Activated naive CD4-positive, alpha-beta T cell treated with anti-CD3 and anti-CD28 coated beads for 36 hours (primary cell): ENCODE data around the gene VPREB1. TPM values are rescaled to one million over a fixed set of nuclear protein-coding genes. Genes with fewer than 3 reads are reported as not detected.
"Not testable (repeated sequence)": the region's sequence is repeated elsewhere in the genome, so short reads cannot be mapped to it uniquely, and the experiment has no call there.

Experiments used
- CTCF ChIA-PET: fragments of 350-600 bp; sonication (Branson Sonifier 250); formaldehyde crosslinking; loops from one replicate; lab custom pipeline; 2021; ENCODE audit warnings: antibody characterized with exemption; lab: Charles Lee
- DNase-seq: peaks from one replicate; pipeline ENCODE4 v3.0.0-alpha.2; 2020
- H3K27ac Mint-ChIP-seq: one replicate; pipeline ENCODE4 v1.8.0; 2021; ENCODE audit warnings: mild to moderate bottlenecking, mixed read lengths
- H3K27me3 Mint-ChIP-seq: one replicate; pipeline ENCODE4 v1.8.0; 2021; ENCODE audit warnings: low read depth, mixed read lengths
- H3K36me3 Mint-ChIP-seq: one replicate; pipeline ENCODE4 v1.8.0; 2021; ENCODE audit warnings: low read depth, mixed read lengths
- H3K4me1 Mint-ChIP-seq: one replicate; pipeline ENCODE4 v1.8.0; 2021; ENCODE audit warnings: low read depth, mixed read lengths
- H3K4me3 Mint-ChIP-seq: one replicate; pipeline ENCODE4 v1.8.0; 2021; ENCODE audit warnings: mild to moderate bottlenecking, moderate library complexity, mixed read lengths
- H3K9me3 Mint-ChIP-seq: one replicate; pipeline ENCODE4 v1.8.0; 2021; ENCODE audit warnings: mixed read lengths
- intact Hi-C: fragments of 100-400 bp; cut with micrococcal nuclease; formaldehyde crosslinking; loops from one replicate; pipeline ENCODE4 v1.15.1; 2023
- total RNA-seq, 2 experiments: library from RNA; stranded (reverse); gene quantifications; one replicate each; pipeline ENCODE4 v1.2.3, GENCODE V29; 2021

Gene VPREB1
- total RNA-seq, 2 experiments from 2014 or later: not detected

DNA sequence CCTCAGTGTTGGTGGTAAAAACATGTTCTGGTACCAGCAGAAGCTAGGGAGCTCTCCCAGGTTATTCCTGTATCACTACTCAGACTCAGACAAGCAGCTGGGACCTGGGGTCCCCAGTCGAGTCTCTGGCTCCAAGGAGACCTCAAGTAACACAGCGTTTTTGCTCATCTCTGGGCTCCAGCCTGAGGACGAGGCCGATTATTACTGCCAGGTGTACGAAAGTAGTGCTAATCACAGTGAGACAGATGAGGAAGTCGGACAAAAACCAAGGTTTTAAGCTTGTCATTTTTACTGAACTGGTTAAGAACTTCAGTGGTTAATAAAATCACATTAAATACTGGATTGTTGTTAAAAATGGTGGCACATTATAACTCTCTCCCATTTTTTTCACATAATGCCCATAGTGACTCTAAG is 42.6 kb upstream of the VPREB1 start:
- no peaks in the 10 kb centered on the region for H3K9me3 Mint-ChIP-seq
- no peak overlapping the region for H3K27ac Mint-ChIP-seq
- H3K4me3 Mint-ChIP-seq: no peak overlapping the region
- CTCF ChIA-PET: interaction anchor here (0.6 to 5.9 kb wide), 11 partner anchors 9 to 1921 kb away, joined by 3 to 95 read pairs (median 4); no protein-coding TSS in a partner anchor
- DNase-seq: no peak
- H3K36me3 Mint-ChIP-seq: no peaks in the 10 kb centered on the region
- H3K4me1 Mint-ChIP-seq: peaks cover 4% of the 10 kb centered on the region
- H3K27me3 Mint-ChIP-seq: no peaks in the 10 kb centered on the region
- intact Hi-C loops: loop anchor here (10.0 kb wide), 1 partner anchor 223 kb away; no protein-coding TSS in a partner anchor

DNA sequence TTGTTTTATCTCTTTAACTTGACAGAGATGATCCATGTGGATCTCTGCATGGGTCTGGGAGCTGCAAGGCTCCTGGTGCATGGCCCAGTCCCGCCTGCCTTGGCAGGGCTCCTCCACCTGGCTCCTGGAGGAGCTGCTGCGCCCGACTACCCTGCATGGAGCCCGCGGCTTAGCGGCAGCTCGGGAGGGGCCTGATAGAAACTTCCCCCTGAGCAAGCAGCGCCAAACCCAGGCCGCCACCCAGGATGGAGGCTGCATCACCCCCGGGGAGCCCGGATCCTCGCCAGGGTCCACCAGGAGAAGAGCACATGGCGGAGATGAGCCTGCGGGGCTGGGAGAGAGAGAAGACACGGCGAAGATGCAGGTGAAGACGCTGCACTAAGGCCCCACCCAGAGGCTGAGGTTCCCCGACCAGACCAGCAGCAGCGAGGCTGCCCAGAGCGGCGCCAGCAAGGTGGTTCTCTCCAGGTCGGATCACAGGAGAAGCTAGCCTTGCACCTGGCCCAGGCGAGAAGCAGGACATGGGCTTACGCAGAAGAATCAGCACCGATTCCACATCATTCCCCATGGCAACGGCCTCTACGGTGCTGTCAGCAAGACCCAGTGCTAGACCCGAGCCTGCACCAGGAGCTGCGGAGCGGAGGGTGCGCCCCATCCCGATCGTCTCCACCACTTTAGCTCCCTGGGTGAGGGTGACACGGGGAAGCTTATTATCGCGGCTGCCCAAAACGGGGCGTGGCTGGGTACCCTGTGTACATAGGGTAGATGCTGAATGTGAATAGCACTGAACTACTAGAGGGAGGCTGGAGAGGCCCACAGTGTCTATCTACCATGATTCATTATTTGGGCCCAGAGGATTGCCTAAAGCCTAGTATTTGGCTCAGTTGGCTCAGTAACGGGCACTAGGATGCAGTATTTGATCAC is 41.3 kb upstream of the VPREB1 start:
- intact Hi-C loops: loop anchor here (10.0 kb wide), 1 partner anchor 221 kb away; no protein-coding TSS in a partner anchor
- CTCF ChIA-PET: interaction anchor here (0.6 to 5.9 kb wide), 2 partner anchors 32 to 160 kb away, joined by 3 to 95 read pairs; no protein-coding TSS in a partner anchor
- peaks cover 11% of the 10 kb centered on the region for H3K4me1 Mint-ChIP-seq
- DNase-seq: no peak
- H3K27me3 Mint-ChIP-seq: no peaks in the 10 kb centered on the region
- H3K36me3 Mint-ChIP-seq: no peaks in the 10 kb centered on the region
- H3K9me3 Mint-ChIP-seq: no peaks in the 10 kb centered on the region
- no peak overlapping the region for H3K4me3 Mint-ChIP-seq
- H3K27ac Mint-ChIP-seq: no peak overlapping the region

DNA sequence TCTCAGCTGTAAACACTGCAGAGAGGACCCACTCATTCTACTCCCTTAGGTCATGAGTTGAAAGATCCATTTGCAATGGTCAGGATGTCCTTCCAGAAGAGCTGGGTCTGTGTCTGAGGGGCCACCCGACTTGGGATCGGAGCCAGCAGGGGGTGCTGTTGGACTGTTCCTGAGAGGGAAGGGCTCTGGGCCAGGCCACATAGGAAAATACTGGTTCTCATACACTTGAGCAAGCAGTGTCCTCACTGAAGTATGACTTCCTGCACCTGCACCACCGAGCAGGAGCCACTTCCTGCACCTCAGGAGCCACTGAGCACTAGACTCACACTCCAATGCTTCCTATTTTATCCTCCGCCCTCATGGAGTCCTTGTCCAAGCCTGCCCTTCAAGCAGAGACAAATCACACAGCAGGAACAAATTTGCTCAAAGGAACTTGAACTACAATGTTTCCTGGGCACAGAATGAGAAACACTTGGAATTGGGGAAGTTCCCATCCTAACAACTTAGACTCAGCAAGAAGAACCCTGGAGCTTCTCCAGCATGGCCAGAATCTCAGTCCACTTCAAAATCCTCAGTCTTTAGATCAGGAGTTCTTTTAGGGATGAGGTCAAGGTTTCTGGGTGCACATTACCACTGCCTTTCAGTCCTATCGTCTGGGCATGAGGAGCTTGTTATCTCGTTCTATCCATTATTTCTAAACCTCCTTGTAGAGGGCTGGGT is 36.6 kb upstream of the VPREB1 start:
- Mint-ChIP-seq H3K4me3 (no peak overlapping the region), H3K27ac (peak overlapping the region; percentile 9), H3K4me1 (peaks cover 37% of the 10 kb centered on the region), H3K36me3 (no peaks in the 10 kb centered on the region), H3K27me3 (peaks cover 3% of the 10 kb centered on the region), H3K9me3 (no peaks in the 10 kb centered on the region)
- peak; percentile 92 for DNase-seq
- intact Hi-C loops: loop anchor here (1.0 to 10.0 kb wide), 6 partner anchors 27 to 254 kb away; no protein-coding TSS in a partner anchor
- CTCF ChIA-PET: interaction anchor here (0.6 to 6.8 kb wide), 18 partner anchors 8 to 672 kb away, joined by 3 to 179 read pairs (median 5); partner anchors contain the start of gene VPREB1

DNA sequence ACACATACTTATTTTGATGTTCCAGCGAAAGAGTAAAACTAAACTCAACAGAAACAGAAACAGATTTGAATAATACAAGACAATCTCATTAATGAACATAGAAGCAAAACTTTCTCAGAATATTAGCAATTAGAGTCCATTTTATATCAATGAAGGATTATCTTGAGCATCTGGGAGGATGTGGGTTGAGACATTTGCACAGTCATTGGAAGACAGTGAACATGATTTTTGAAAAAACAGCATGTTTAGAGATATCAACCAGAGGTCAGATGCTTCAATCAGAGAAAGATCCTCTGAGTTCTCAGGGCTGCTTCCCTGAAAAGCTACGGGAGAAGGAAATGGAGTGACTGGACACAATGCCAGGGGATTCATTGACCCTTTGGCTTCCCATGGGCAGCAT is 35.9 kb upstream of the VPREB1 start:
- Mint-ChIP-seq H3K4me1 (peaks cover 37% of the 10 kb centered on the region), H3K36me3 (no peaks in the 10 kb centered on the region), H3K27ac (no peak overlapping the region), H3K27me3 (peaks cover 5% of the 10 kb centered on the region), H3K9me3 (no peaks in the 10 kb centered on the region), H3K4me3 (no peak overlapping the region)
- CTCF ChIA-PET: interaction anchor here (1.0 to 6.8 kb wide), 13 partner anchors 9 to 214 kb away, joined by 3 to 179 read pairs (median 5); no protein-coding TSS in a partner anchor
- DNase-seq: no peak
- intact Hi-C loops: loop anchor here (1.0 to 10.0 kb wide), 5 partner anchors 27 to 254 kb away; no protein-coding TSS in a partner anchor

DNA sequence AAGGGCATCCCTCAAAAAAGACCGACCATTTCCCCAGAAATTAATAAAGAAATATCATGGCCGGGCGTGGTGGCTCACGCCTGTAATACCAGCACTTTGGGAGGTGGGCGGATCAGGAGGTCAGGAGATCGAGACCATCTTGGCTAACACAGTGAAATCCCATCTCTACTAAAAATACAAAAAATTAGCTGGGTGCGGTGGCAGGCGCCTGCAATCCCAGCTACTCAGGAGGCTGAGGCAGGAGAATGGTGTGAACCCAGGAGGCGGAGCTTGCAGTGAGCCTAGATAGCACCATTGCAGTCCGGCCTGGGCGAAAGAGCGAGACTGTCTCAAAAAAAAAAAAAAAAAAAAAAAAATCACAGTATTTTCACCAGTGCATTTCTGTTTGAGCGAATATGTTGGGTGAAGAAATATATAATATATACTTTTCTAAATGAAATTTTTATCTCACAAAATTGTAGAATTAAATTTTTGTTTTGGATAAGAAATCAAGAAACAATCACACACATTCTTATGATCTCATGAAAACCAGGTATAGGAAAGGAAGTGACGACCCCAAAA is 35.4 kb upstream of the VPREB1 start:
- H3K27me3 Mint-ChIP-seq, H3K4me3 Mint-ChIP-seq, DNase-seq, H3K36me3 Mint-ChIP-seq, H3K9me3 Mint-ChIP-seq: not testable (repeated sequence)
- intact Hi-C loops: loop anchor here (5.0 to 10.0 kb wide), 4 partner anchors 133 to 253 kb away; no protein-coding TSS in a partner anchor
- CTCF ChIA-PET: interaction anchor here (1.5 to 6.8 kb wide), 5 partner anchors 9 to 38 kb away, joined by 5 to 179 read pairs (median 16); no protein-coding TSS in a partner anchor
- peaks cover 37% of the 10 kb centered on the region for H3K4me1 Mint-ChIP-seq
- H3K27ac Mint-ChIP-seq: peak overlapping the region; percentile 32

DNA sequence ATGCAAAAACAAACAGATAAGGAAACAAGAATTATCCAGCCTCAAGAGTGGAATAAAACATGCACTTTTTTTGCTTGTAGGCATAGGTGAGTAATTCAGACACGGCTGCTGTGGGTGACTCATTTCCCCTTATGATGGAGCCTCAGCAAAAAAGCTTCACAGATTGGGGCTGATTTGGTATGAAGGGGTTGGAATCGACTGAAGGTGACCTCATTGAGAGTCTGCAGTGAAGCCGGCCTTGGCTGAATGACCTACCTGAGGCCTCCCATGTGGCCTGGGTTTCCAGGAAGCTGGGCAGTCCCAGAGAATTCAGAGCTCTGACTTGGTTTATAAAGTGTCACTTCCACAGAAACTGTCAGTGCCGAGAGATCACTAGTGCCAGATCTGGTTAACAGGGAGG is 34.2 kb upstream of the VPREB1 start:
- intact Hi-C loops: loop anchor here (1.0 kb wide), 2 partner anchors 54 to 88 kb away; no protein-coding TSS in a partner anchor

DNA sequence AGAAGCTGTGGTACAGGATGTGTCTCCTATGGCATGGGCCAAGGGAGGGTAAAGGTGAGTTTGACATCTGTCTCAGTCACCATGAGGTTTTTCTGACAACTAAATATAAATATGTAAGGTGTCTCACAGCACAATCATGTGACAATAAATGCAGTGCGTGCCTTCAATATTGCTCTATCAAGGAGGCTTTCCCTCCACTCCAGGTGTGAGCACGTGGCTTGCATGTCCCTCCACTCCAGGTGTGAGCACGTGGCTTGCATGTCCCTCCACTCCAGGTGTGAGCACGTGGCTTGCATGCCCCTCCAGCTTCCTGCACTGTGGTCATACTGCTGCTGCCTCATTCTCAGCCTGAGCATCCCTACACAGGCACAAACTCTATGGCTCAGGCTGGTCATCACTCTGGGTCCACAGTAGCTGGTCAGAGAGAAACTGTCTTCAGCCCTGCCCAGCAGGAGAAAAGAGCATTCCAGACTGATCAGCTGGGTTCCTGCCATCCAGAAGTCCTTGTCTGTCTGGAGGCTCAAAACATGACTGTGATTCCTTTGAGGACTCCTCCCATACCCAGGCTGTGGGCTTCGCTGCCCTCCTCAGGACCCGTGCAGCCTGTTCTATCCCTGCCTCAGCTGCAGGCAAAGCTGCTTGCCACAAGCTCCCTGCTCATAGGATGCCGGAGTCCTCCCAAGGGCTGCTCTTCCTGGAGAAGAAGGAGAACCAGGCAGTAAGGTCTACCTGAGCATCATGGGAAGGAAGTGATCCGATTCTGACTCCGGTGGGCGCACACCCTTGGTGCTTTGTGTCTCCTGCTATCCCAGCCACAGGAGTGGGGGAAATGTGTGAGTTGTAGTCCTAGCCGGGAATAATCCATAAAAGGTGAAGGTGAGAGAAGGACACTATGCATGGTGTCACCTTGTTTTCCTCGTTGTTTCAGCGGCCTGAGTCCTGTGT is 33.4 kb upstream of the VPREB1 start:
- DNase-seq: no peak
- CTCF ChIA-PET: interaction anchor here (1.2 to 6.8 kb wide), 4 partner anchors 10 to 112 kb away, joined by 3 to 179 read pairs (median 8); no protein-coding TSS in a partner anchor
- H3K4me1 Mint-ChIP-seq: peaks cover 37% of the 10 kb centered on the region
- peak overlapping the region; percentile 92 for H3K27ac Mint-ChIP-seq
- H3K9me3 Mint-ChIP-seq: no peaks in the 10 kb centered on the region
- peaks cover 5% of the 10 kb centered on the region for H3K27me3 Mint-ChIP-seq
- H3K36me3 Mint-ChIP-seq: no peaks in the 10 kb centered on the region
- H3K4me3 Mint-ChIP-seq: no peak overlapping the region
- intact Hi-C loops: loop anchor here (1.0 kb wide), 2 partner anchors 55 to 87 kb away; no protein-coding TSS in a partner anchor

More for the DNA sequence above, 34.2 kb upstream of the VPREB1 start:
- CTCF ChIA-PET: interaction anchor here (1.2 to 6.8 kb wide), 4 partner anchors 9 to 112 kb away, joined by 3 to 179 read pairs (median 8); no protein-coding TSS in a partner anchor
- Mint-ChIP-seq H3K4me1 (peaks cover 37% of the 10 kb centered on the region), H3K36me3 (no peaks in the 10 kb centered on the region), H3K27me3 (peaks cover 5% of the 10 kb centered on the region), H3K4me3 (peak overlapping the region; percentile 38), H3K9me3 (no peaks in the 10 kb centered on the region), H3K27ac (peak overlapping the region; percentile 92)
- DNase-seq: peak; percentile 89

DNA sequence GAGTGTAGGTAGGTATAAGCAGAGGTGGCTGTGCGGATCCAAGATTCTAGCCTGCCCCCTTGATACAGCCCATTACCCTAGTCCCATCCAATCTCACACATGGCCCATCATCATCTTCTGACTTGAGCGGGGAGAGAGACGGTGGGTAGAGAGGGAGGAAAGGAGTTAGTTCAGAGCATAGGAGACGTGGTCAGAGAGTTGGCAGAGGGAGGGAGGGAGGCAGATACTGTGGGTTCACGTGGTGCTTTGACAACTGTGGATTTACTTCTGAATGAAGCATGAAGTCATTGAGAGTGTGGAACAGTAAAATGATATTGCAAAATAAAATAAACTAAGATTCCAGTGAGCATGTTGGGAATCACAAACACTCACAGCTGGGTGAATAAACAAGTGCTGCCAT is 31.4 kb upstream of the VPREB1 start:
- peaks cover 31% of the 10 kb centered on the region for H3K4me1 Mint-ChIP-seq
- peaks cover 5% of the 10 kb centered on the region for H3K27me3 Mint-ChIP-seq
- CTCF ChIA-PET: interaction anchor here (0.6 to 1.3 kb wide), 3 partner anchors 12 to 29 kb away, joined by 3 to 4 read pairs (median 3); no protein-coding TSS in a partner anchor
- no peak overlapping the region for H3K4me3 Mint-ChIP-seq
- H3K9me3 Mint-ChIP-seq: no peaks in the 10 kb centered on the region
- no peaks in the 10 kb centered on the region for H3K36me3 Mint-ChIP-seq
- intact Hi-C loops: no loop called here
- H3K27ac Mint-ChIP-seq: no peak overlapping the region
- no peak for DNase-seq

DNA sequence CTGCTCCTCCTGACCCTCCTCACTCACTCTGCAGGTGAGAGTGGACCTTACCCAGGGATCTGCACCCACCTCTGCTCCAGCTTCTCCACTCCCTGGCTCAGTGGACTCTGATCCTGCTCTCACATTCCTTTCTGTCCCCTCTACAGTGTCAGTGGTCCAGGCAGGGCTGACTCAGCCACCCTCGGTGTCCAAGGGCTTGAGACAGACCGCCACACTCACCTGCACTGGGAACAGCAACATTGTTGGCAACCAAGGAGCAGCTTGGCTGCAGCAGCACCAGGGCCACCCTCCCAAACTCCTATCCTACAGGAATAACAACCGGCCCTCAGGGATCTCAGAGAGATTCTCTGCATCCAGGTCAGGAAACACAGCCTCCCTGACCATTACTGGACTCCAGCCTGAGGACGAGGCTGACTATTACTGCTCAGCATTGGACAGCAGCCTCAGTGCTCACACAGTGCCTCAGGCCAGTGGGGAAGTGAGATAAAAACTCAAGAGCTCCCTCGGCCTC is 29.7 kb upstream of the VPREB1 start:
- Mint-ChIP-seq H3K4me3 (no peak overlapping the region), H3K36me3 (no peaks in the 10 kb centered on the region), H3K4me1 (peaks cover 20% of the 10 kb centered on the region), H3K9me3 (no peaks in the 10 kb centered on the region), H3K27ac (no peak overlapping the region), H3K27me3 (peaks cover 5% of the 10 kb centered on the region)
- CTCF ChIA-PET: interaction anchor here (0.8 to 1.1 kb wide), 4 partner anchors 14 to 106 kb away, joined by 3 to 7 read pairs (median 4); no protein-coding TSS in a partner anchor
- intact Hi-C loops: no loop called here
- no peak for DNase-seq

DNA sequence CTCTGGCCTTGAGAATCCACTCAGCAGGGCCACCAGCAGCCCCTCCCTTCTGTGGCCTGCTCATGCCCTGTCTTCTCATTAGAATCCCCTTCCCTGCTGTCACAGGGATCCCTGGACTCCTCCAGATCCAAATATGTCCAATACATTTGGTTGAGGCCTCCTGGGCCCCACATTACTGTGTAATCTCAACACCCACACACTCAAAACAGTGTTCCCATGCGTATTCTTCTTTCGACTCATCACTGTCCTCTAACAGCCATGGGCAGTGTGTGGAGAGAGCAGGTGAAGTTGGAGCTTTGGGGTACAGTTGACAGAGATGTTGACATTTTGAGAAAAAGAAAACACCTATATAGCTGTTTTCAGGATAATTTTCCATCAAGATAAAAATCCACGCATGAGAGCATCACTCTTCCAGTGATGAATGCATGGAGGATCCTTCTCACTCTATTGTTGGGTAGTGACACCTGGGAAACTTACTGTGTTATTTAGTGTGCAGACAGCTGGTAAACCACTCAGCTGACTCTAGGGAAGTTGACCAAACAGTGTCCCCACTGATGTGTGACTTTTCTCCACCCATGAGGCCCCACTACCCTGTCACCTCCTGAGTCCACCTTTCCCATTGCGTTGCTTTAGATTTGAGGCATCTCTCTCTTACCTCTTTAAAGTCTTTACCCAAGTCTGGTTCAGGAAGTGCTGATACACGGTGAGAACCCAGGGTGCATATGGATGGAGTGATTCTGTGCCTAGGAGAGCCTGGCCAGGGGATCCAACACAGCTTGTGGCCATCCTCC is 28.7 kb upstream of the VPREB1 start:
- Mint-ChIP-seq H3K27me3 (peaks cover 5% of the 10 kb centered on the region), H3K4me1 (peaks cover 11% of the 10 kb centered on the region), H3K36me3 (no peaks in the 10 kb centered on the region), H3K4me3 (no peak overlapping the region), H3K27ac (no peak overlapping the region), H3K9me3 (no peaks in the 10 kb centered on the region)
- intact Hi-C loops: no loop called here
- CTCF ChIA-PET: interaction anchor here (1.0 to 1.9 kb wide), 2 partner anchors 17 to 20 kb away, joined by 4 to 10 read pairs; no protein-coding TSS in a partner anchor
- no peak for DNase-seq
